ENCODE results near the gene PLPPR5.

GRCh38 chr1:99049745-99050144, 45.1 kb upstream of the PLPPR5 start:
- TF ChIP-seq POLR2A (IDR thresholded peaks at IDR 0.05) (no peak), CTCF (IDR thresholded peaks at IDR 0.05 in 8 of 11, conservative IDR thresholded peaks at IDR 0.05 in 3 of 11) (no peak)
